Pancreas (tissue), 10 donors: ENCODE measurements around the gene PKNOX2. TPM values are rescaled to one million over a fixed set of nuclear protein-coding genes. Genes with fewer than 3 reads are reported as not detected.

Experiments used
- ATAC-seq, 4 donors: fragments of 200-7000 bp; cut with Tn5 transposase; one replicate each; pipeline versions ENCODE4 v1.8.0 to v1.9.1; 2020; ENCODE audit warnings: mild to moderate bottlenecking in 4 of 4, moderate library complexity in 4 of 4
- DNase-seq, 6 donors: peaks; one replicate each; pipeline ENCODE4 v3.0.0-alpha.2; 2020
- FAIRE-seq: peaks from 2 replicates; lab custom pipeline; 2012; peaks lifted over from hg19 to GRCh38; lab: Jason Lieb, UNC
- H3K27ac ChIP-seq, 4 donors: fragments of 200-600 bp; sonication (generic); 1 replicate in 3 of 4; 2 replicates in 1 of 4; pipeline versions ENCODE4 v1.5.0 to v1.8.0; 2020
- H3K27me3 ChIP-seq, 4 donors: fragments of 200-600 bp; one replicate each; pipeline ENCODE4 v1.8.0; 2021
- H3K36me3 ChIP-seq, 3 donors: fragments of 200-600 bp; sonication (generic) in 1 of 3; one replicate each; pipeline versions ENCODE4 v1.5.0 to v1.8.0; 2020 to 2021
- H3K4me1 ChIP-seq, 3 donors: fragments of 200-600 bp; one replicate each; pipeline ENCODE4 v1.8.0; 2021
- H3K4me3 ChIP-seq, 4 donors: fragments of 200-600 bp; sonication (generic) in 2 of 4; one replicate each; pipeline versions ENCODE4 v1.5.0 to v1.8.0; 2020 to 2021
- H3K9me3 ChIP-seq, 4 donors: fragments of 200-600 bp; one replicate each; pipeline ENCODE4 v1.8.0; 2021
- WGBS, 2 donors: extraction: QIAGEN DNeasy Blood & Tissue Kit; methylation state at CpG; one replicate each; pipeline ENCODE4 v1.1.7; 2013; 5-methylcytosine and 5-hydroxymethylcytosine counted together
- intact Hi-C, 3 donors: fragments of 100-400 bp; cut with DNase I; formaldehyde crosslinking; loops; one replicate each; pipeline versions ENCODE4 v1.11.1 to v1.14.2; 2022
- polyA plus RNA-seq, 2 donors: library from polyadenylated mRNA; stranded (reverse); fragments of 200-250 nt; gene quantifications; one replicate each; pipeline ENCODE4 v1.2.3, GENCODE V29; 2013
- total RNA-seq, 6 donors: library from RNA; stranded (reverse); fragmentation: NEBNext Ultra II Directional in 4 of 6; extraction: Animal tissue kit (Norgen Biotek cat#: 25700) in 4 of 6; gene quantifications; one replicate each; pipeline versions ENCODE4 v1.2.1 to v1.2.4, GENCODE V29; 2021 to 2023
- TF ChIP-seq, protein P1 (sequence below), 4 donors: fragments of 200-600 bp; sonication (generic) in 3 of 4; IDR thresholded peaks; one replicate each; pipeline versions ENCODE4 v1.5.0 to v1.8.0; 2021; ENCODE audit warnings: antibody characterized with exemption in 4 of 4
- donor health status: healthy with polysubstance abuse.
- donor health status: DM: no; HTN: no; CAD: no; lungs with moderate emphysema.
- donor health status: DM: no; HTN: no; CAD: no.
- donor health status: control.
- donor health status: control.
- donor health status: Bipolar disorder and iron deficiency.
- donor health status: DM: yes; HTN: yes; CAD: no.
- donor health status: DM: no; HTN: no; CAD: no.
- donor health status: DM: no; HTN: no; CAD: no.
- donor health status: DM: yes; HTN: yes; CAD: no.

PKNOX2 gene
- total and polyA plus RNA-seq, 8 donors = 3.4 to 8.1 (median 5.8) TPM

DNA sequence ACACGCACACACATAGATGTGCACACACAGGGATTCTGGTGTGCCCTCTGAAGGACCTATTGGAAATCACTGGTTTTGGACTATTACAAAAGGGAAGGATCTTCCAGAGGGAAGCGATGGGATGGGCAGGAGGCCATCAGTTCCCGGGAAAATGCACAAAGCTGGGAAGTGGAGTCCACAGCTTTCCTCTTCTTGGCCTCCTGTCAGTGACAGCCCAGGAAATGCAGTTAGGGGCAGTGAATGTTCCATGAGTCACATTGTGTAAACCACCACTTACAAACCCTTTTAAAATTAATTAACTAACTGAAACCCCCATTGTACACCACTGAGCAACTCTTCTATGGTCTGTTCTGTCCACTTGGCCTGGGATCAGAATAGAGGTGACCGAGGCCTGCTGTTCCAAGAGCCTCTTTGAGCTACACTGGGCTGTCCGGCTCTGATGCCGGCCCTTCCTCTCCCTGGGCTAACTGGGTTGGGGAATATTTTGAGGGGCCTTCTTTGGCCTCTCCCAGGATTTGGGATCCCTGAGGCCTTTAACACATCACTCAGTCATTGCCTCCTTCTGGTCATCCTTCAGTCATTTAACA, 193.8 kb downstream of the PKNOX2 start:
- H3K4me3 ChIP-seq = no peak overlapping the region
- H3K27ac ChIP-seq = no peak overlapping the region
- H3K36me3 ChIP-seq = no peaks in the 10 kb centered on the region
- DNase-seq (no peak), ATAC-seq (no peak), FAIRE-seq (no peak)
- no peaks in the 10 kb centered on the region for H3K9me3 ChIP-seq
- intact Hi-C loops = loop anchor here in 1 of 3 donors (10.0 kb wide), 1 partner anchor 284 kb away; no protein-coding TSS in a partner anchor
- WGBS, 2 donors = 89 to 94% methylated on average over 6 of the region's 6 CpGs
- no peaks in the 10 kb centered on the region for H3K4me1 ChIP-seq
- no peaks in the 10 kb centered on the region for H3K27me3 ChIP-seq
- TF ChIP-seq, protein P1, sequence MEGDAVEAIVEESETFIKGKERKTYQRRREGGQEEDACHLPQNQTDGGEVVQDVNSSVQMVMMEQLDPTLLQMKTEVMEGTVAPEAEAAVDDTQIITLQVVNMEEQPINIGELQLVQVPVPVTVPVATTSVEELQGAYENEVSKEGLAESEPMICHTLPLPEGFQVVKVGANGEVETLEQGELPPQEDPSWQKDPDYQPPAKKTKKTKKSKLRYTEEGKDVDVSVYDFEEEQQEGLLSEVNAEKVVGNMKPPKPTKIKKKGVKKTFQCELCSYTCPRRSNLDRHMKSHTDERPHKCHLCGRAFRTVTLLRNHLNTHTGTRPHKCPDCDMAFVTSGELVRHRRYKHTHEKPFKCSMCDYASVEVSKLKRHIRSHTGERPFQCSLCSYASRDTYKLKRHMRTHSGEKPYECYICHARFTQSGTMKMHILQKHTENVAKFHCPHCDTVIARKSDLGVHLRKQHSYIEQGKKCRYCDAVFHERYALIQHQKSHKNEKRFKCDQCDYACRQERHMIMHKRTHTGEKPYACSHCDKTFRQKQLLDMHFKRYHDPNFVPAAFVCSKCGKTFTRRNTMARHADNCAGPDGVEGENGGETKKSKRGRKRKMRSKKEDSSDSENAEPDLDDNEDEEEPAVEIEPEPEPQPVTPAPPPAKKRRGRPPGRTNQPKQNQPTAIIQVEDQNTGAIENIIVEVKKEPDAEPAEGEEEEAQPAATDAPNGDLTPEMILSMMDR (IDR thresholded peaks at IDR 0.05) = no peak

DNA sequence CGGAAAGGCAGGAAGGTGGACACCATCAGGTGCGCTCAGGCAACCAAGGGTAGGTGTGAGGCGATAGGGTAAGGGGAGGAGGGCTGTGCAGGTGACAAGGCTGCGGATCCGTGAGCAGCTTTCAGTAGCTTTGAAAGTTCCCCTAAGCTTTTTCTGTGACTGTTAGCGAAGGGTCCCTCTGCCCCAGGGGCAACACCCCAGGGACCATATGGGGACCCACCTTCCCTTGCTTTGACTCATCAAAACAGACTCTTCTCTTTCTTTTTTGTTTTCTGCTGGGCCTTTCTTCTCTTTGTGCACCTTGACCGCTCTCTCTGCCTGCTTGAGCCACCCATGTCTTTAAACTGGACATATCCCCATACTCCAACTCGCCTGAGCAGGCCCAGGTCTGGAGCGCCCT, 194.6 kb downstream of the PKNOX2 start:
- no peak for DNase-seq
- Histone ChIP-seq H3K27me3 (no peaks in the 10 kb centered on the region), H3K4me1 (no peaks in the 10 kb centered on the region), H3K4me3 (no peak overlapping the region), H3K36me3 (no peaks in the 10 kb centered on the region), H3K27ac (no peak overlapping the region), H3K9me3 (no peaks in the 10 kb centered on the region)
- TF ChIP-seq, protein P1 (IDR thresholded peaks at IDR 0.05) = no peak
- no peak for ATAC-seq
- intact Hi-C loops = loop anchor here in 1 of 3 donors (10.0 kb wide), 1 partner anchor 284 kb away; no protein-coding TSS in a partner anchor
- no peak for FAIRE-seq
- 95 to 96% methylated on average over 9 of the region's 9 CpGs for WGBS, 2 donors

DNA sequence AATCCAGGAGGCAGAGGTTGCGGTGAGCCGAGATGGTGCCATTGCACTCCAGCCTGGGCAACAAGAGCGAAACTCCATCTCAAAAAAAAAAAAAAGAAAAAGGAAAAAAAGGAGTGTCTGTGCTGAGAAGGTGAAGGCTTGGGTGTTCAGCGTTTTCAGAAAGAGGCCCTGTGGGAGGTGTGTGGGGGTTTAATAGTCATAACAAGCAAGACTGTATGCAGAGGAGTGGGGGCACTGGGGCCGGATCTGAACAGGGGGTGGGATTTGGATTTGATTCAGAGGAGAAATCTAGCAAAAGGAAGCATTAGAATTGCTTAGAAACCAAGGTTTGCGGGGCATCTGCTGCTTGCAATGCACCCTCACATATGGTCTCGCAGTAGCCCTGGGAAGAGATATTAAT, 195.5 kb downstream of the PKNOX2 start:
- intact Hi-C loops = no loop called here
- 92 to 94% methylated on average over 7 of the region's 7 CpGs for WGBS, 2 donors
- Histone ChIP-seq H3K9me3 (no peaks in the 10 kb centered on the region), H3K36me3 (no peaks in the 10 kb centered on the region), H3K27ac (no peak overlapping the region), H3K4me1 (no peaks in the 10 kb centered on the region), H3K27me3 (no peaks in the 10 kb centered on the region), H3K4me3 (no peak overlapping the region)
- ATAC-seq (no peak), DNase-seq (no peak), FAIRE-seq (no peak)
- TF ChIP-seq, protein P1 (IDR thresholded peaks at IDR 0.05) = no peak

DNA sequence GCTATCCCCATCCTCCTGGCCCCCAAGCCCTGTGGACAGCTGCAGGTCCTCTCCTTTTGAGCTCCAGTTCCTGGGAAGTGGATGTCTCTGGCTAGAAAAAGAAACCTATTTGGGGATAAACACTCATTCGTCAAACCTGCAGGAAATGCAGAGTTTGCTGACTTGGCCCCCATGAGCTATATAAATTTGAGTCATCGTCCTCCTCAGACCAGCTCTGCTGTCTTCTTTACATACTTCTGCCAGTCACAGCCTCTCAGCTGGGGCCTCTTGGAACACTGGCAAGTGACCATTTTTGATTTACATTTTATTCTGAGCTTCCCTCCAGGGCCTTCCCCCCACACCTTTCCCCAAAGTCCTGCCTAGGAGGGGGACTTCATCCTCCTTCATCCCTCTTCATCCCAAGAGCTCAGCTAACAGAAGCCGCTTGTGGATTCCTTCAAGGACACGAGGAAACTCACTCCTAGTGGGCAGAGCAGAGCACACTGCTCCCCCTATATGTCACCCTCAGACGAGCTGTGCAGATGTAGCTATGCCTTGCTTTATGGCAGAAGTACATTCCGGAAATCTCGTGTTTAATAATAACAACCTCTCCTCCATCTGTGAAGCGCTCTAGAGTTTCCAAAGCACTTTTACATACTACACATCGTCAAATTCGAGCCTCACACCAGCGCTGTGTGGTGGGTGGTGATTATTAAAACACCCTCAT, 199.7 kb downstream of the PKNOX2 start:
- Histone ChIP-seq H3K4me1 (no peaks in the 10 kb centered on the region), H3K36me3 (no peaks in the 10 kb centered on the region), H3K27ac (no peak overlapping the region), H3K4me3 (no peak overlapping the region), H3K27me3 (no peaks in the 10 kb centered on the region), H3K9me3 (no peaks in the 10 kb centered on the region)
- no peak for DNase-seq
- 84 to 93% methylated on average over 11 of the region's 11 CpGs for WGBS, 2 donors
- intact Hi-C loops = no loop called here
- TF ChIP-seq, protein P1 (IDR thresholded peaks at IDR 0.05) = no peak
- ATAC-seq = no peak
- no peak for FAIRE-seq
